ENCODE measurements around the gene LEF1.

GRCh38 chr4:108209489-108209888, 40.8 kb upstream of the LEF1 start:
- TF ChIP-seq EP300 (IDR thresholded peaks at IDR 0.05) (no peak), CTCF (IDR thresholded peaks at IDR 0.05) (no peak), POLR2AphosphoS5 (IDR thresholded peaks at IDR 0.05) (no peak)

All from esophagus muscularis mucosa (tissue), 4 donors.